Fibroblast of mammary gland (primary cell): Measurements from ENCODE around the gene PFKP.
A peak's percentile ranks its signal among the peaks of the same experiment; 100 is the strongest.
"Not testable (repeated sequence)": the region's sequence is repeated elsewhere in the genome, so short reads cannot be mapped to it uniquely, and the experiment has no call there.

Experiments used
- DNase-seq: peaks from one replicate; pipeline ENCODE4 v3.0.0-alpha.2; 2010; ENCODE audit warnings: low read depth
- H3K4me3 ChIP-seq: 2 replicates; pipeline ENCODE4 v1.5.1; 2011; ENCODE audit warnings: low read depth, mild to moderate bottlenecking, low read length, moderate library complexity; ENCODE audit not compliant: control insufficient read depth
- TF ChIP-seq, protein P1 (sequence below): conservative IDR thresholded peaks from 2 replicates; pipeline ENCODE4 v1.5.1; 2011; ENCODE audit warnings: low read depth, low read length, inconsistent platforms; ENCODE audit not compliant: control insufficient read depth, insufficient read depth

PFKP gene

DNA sequence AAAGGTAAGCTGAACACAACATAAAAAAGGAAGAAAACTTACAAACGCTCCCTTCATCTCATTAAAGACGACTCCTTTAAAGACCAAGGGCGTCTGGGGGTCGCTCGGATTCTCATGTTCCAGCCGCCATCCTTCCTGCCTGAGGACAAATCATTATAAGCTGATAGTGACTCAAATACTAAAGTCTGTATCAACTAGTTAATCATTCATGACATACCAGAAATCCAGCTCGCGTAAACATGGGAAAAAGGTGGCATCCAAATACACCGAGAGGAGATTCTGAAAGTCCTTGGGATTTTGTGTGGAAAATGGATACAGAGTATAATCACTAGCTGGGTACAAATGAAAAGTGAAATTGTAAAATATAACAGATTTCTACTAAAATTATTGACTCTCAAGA is 97.8 kb downstream of the PFKP start:
- no peak for DNase-seq
- no peak overlapping the region for H3K4me3 ChIP-seq
- TF ChIP-seq, protein P1, sequence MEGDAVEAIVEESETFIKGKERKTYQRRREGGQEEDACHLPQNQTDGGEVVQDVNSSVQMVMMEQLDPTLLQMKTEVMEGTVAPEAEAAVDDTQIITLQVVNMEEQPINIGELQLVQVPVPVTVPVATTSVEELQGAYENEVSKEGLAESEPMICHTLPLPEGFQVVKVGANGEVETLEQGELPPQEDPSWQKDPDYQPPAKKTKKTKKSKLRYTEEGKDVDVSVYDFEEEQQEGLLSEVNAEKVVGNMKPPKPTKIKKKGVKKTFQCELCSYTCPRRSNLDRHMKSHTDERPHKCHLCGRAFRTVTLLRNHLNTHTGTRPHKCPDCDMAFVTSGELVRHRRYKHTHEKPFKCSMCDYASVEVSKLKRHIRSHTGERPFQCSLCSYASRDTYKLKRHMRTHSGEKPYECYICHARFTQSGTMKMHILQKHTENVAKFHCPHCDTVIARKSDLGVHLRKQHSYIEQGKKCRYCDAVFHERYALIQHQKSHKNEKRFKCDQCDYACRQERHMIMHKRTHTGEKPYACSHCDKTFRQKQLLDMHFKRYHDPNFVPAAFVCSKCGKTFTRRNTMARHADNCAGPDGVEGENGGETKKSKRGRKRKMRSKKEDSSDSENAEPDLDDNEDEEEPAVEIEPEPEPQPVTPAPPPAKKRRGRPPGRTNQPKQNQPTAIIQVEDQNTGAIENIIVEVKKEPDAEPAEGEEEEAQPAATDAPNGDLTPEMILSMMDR, result no peak

DNA sequence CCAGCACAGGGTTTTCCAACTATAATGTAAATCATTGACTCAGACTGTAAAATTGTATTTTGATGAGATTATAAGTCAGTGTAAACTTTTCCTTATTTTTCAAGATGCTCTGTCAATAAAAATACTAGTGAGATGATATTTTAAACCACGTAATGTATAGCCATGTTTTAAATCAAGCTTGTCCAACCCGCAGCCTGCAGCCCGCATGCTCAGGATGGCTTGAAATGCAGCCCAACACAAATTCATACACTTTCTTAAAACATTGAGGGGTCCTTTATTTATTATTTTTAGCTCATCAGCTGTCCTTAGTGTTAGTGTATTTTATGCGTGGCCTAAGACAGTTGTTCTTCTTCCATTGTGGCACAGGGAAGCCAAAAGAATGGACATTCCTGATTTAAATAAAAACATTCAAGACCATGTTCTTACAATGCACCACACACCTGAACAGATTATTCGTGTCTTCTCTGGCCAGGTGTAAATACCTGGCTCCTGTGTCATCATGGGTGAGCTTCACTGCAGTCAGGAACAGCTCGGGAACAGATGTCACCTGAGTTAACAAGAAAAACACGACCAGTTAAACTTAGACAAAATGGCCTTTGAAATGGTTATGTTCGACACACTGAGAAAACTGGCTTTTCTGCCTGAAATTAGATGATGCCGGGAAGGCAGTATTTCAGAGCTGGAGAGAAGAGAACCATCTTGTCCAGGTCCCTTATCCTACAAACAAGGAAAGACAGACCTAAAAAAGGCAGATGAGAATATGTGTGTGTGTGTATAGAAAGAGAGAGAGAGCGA is 99.3 kb downstream of the PFKP start:
- DNase-seq, result no peak
- TF ChIP-seq, protein P1, result no peak
- H3K4me3 ChIP-seq, result no peak overlapping the region

DNA sequence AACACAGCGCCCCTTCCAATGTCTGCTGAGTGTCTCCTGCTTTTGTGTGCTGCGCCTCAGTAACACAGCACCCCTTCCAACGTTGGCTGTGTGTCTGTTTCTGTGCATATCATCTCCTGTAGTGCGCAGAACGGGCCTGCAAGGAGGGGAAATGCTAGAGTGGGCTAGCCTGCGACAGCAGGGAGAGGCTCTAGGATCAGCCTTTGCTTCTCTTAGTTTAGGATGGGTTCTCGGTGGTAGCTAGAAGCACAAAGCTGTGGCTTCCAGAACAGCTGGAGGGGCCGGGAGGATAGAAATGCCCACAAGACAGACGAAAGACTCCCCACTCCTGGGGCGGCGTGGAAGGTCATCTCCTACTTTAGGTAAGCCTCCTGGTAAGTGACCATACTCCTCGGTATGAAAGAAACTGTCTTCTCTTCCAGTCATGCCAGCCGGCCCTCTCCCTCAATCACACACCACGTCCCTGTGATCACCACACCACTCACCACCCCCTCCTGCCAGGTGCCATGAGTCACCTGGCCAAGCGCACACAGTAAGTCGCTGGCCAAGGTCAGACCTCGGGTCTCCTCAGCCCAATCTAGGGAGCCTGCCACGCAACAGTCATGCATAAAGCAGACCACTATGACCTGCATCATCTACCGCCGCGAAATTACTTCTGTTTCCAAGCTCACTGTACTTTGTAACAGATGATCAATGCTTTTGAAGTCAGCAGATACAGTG is 100.4 kb downstream of the PFKP start:
- TF ChIP-seq, protein P1, result no peak
- no peak for DNase-seq
- no peak overlapping the region for H3K4me3 ChIP-seq

DNA sequence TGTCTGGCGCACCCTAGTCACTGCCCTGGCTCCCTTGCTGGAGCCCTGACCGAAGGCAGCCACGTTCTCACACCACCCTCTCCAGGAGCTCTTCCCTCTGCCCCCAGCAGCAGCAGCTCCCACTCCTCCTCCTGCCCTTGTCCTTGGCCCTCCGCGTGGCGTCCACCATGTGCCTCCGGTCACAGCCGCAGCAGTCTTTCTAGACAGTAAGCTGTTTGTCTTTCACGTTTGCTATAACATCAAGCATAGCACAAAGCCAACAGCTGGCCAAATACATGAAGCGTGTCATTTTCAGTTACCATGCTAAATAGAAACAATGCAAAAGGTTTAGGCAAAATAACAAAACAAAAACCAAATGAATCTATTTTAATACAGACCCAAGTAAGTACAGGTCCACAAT is 101.9 kb downstream of the PFKP start:
- no peak for DNase-seq
- TF ChIP-seq, protein P1, result no peak
- no peak overlapping the region for H3K4me3 ChIP-seq

DNA sequence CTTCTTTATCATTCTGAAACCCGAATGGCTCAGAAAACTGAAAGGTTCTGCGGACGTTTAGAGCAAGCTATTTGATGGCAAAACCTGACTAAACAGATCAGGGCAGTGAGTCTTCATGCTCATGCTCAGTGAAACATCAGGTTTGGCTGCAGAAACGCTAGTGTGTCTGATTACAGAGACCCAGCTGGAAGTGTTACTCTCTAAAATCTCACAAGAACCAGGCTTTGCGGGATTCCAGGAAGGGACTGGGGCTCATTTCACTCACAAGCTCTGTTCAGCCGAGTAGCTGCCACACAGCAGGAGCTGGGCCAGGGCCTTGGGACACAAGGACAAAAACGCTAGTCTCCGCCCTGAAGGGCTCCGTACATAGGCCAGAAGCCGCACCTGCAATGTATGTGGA is 102.3 kb downstream of the PFKP start:
- TF ChIP-seq, protein P1, result no peak
- no peak for DNase-seq
- H3K4me3 ChIP-seq, result no peak overlapping the region

DNA sequence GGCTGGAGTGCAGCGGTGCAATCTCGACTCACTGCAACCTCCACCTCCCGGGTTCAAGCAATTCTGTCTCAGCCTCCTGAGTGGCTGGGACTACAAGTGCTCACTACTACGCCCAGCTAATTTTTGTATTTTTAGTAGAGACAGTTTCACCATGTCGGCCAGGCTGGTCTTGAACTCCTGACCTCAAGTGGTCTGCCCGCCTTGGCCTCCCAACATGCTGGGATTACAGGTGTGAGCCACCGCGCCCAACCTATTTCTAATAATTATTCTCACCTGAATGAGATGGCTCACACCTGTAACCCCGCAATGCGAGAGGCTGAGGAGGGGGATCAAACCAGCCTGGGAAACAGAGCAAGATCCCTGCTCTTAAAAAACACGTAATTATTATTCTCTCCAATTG is 104.1 kb downstream of the PFKP start:
- peak overlapping the region; percentile 73 for H3K4me3 ChIP-seq
- not testable (repeated sequence) for DNase-seq

DNA sequence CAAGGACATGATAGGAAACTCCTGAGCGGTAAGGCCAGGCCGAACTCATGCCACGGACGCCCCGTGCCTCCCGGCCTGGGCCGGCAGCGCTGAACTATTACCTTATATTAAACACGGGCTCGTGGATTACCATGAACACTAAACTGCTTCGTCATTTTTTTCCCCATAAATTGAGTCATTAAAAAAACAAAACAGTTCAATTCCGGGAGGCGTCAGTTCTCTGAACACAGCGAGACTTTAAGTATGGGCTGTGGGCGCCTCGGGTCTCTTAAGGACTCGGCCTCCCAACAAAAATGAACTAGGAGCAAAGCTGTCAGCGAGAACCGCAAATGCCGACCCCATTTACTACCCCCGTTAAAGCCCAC is 104.7 kb downstream of the PFKP start:
- H3K4me3 ChIP-seq, result peak overlapping the region; percentile 73
- DNase-seq, result peak; percentile 82
- TF ChIP-seq, protein P1, result no peak
